Measurements from ENCODE around the gene NIPAL1.

- TF ChIP-seq POLR2A (IDR thresholded peaks at IDR 0.05) (no peak), CTCF (IDR thresholded peaks at IDR 0.05) (no peak), POLR2AphosphoS5 (IDR thresholded peaks at IDR 0.05) (no peak)
These were observed 42.3 kb downstream of the NIPAL1 start for GRCh38 chr4:48058617-48059530.
